ENCODE results near the gene WFDC12.

DNA sequence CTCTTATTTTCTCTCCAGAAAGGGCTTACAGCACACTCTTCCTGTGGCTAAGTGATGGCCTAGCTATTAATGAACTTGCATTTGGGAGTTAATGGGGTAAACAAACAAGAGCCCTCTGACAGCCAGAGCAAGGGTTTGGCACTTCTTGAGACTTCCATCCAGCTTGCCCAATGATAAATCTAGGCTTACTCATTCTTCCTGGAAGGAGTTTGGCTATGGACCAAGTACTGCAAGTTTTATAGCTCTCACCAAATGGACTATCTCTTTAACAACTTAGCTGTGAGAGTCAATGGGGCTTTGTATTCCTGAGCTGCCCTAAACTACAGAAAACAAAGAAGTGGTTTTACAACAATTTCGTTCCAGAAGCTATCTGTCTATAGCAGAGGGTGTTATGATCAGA, 33.7 kb upstream of the WFDC12 start:
- no peak for TF ChIP-seq REST (IDR thresholded peaks at IDR 0.05; ENCODE audit: insufficient read depth in 1 of 2, low read depth in 2 of 2, low read length in 2 of 2)
- no peak for TF ChIP-seq POLR2AphosphoS5 (IDR thresholded peaks at IDR 0.05; ENCODE audit: low read depth, low read length)
- TF ChIP-seq TAF1 (IDR thresholded peaks at IDR 0.05; ENCODE audit: borderline replicate concordance, insufficient read depth, low read length) = no peak
